HFFc6 (cell line): ENCODE data around the gene SPATS2L. TPM values are rescaled to one million over a fixed set of nuclear protein-coding genes. Genes with fewer than 3 reads are reported as not detected.

Experiments
- DNase-seq: peaks from one replicate; pipeline ENCODE4 v3.0.0-alpha.2; 2018
- H3K27ac Mint-ChIP-seq: 2 replicates; pipeline ENCODE4 v1.8.0; 2020; ENCODE audit warnings: mild to moderate bottlenecking, mixed read lengths
- H3K27me3 Mint-ChIP-seq: 2 replicates; pipeline ENCODE4 v1.8.0; 2021; ENCODE audit warnings: mild to moderate bottlenecking, moderate library complexity, mixed read lengths; ENCODE audit not compliant: insufficient read depth
- H3K36me3 Mint-ChIP-seq: 2 replicates; pipeline ENCODE4 v1.8.0; 2021; ENCODE audit warnings: low read depth, mixed read lengths
- H3K4me1 Mint-ChIP-seq: 2 replicates; pipeline ENCODE4 v1.8.0; 2020; ENCODE audit warnings: low read depth, mixed read lengths
- H3K4me3 Mint-ChIP-seq: 2 replicates; pipeline ENCODE4 v1.8.0; 2020; ENCODE audit warnings: mild to moderate bottlenecking, moderate library complexity, mixed read lengths
- H3K9me3 Mint-ChIP-seq: 2 replicates; pipeline ENCODE4 v1.8.0; 2020; ENCODE audit warnings: mild to moderate bottlenecking, mixed read lengths
- CTCF ChIP-seq: fragments of 200-600 bp; sonication (generic); IDR thresholded peaks from 2 replicates; pipeline ENCODE4 v1.5.0; 2021; ENCODE audit warnings: antibody characterized with exemption, mild to moderate bottlenecking
- total RNA-seq, 6 experiments: library from RNA; stranded (reverse); fragmentation: NEBNext Ultra II Directional; extraction: Animal tissue kit (Norgen Biotek cat#: 25700); gene quantifications; 2 replicates in 1 of 6; 3 replicates in 5 of 6; pipeline ENCODE4 v1.2.3, GENCODE V29; 2021

SPATS2L gene
- total RNA-seq, 6 experiments from 2014 or later, result 146 to 205 (median 198) TPM

GRCh38 chr2:200351815-200352214, 45.3 kb downstream of the SPATS2L start:
- no peak for DNase-seq
- TF ChIP-seq CTCF, result no peak
- peaks cover 1% of the 10 kb centered on the region for H3K27me3 Mint-ChIP-seq
- H3K4me1 Mint-ChIP-seq, result peaks cover 82% of the 10 kb centered on the region
- no peaks in the 10 kb centered on the region for H3K9me3 Mint-ChIP-seq
- no peak overlapping the region for H3K4me3 Mint-ChIP-seq
- H3K27ac Mint-ChIP-seq, result peak overlapping the region; percentile 64
- peaks cover 36% of the 10 kb centered on the region for H3K36me3 Mint-ChIP-seq

GRCh38 chr2:200352636-200353035, 46.1 kb downstream of the SPATS2L start:
- Mint-ChIP-seq H3K27me3 (peaks cover 1% of the 10 kb centered on the region; the same call in 1 of the 2 replicates), H3K4me1 (peaks cover 90% of the 10 kb centered on the region), H3K4me3 (0 out of 2 replicates have a peak overlapping the region, but pooled peaks have one; percentile 33), H3K9me3 (no peaks in the 10 kb centered on the region), H3K36me3 (peaks cover 36% of the 10 kb centered on the region), H3K27ac (peak overlapping the region; percentile 46)
- DNase-seq, result peak; percentile 9
- TF ChIP-seq CTCF, result no peak

GRCh38 chr2:200353120-200353519, 46.6 kb downstream of the SPATS2L start:
- peaks cover 93% of the 10 kb centered on the region for H3K4me1 Mint-ChIP-seq
- peaks cover 1% of the 10 kb centered on the region; the same call in 1 of the 2 replicates for H3K27me3 Mint-ChIP-seq
- H3K9me3 Mint-ChIP-seq, result no peaks in the 10 kb centered on the region
- H3K4me3 Mint-ChIP-seq, result peak overlapping the region; percentile 33
- no peak for TF ChIP-seq CTCF
- peaks cover 34% of the 10 kb centered on the region for H3K36me3 Mint-ChIP-seq
- peak overlapping the region; percentile 46 for H3K27ac Mint-ChIP-seq
- no peak for DNase-seq

- DNase-seq, result no peak
- TF ChIP-seq CTCF, result no peak
- H3K27ac Mint-ChIP-seq, result peak overlapping the region; percentile 31; the same call in 1 of the 2 replicates
- H3K9me3 Mint-ChIP-seq, result no peaks in the 10 kb centered on the region
- H3K4me1 Mint-ChIP-seq, result peaks cover 95% of the 10 kb centered on the region
- H3K36me3 Mint-ChIP-seq, result peaks cover 29% of the 10 kb centered on the region
- no peak overlapping the region for H3K4me3 Mint-ChIP-seq
- peaks cover 1% of the 10 kb centered on the region; the same call in 1 of the 2 replicates for H3K27me3 Mint-ChIP-seq
Measured at GRCh38 chr2:200353874-200354273, 47.4 kb downstream of the SPATS2L start.

GRCh38 chr2:200354833-200355751, 48.6 kb downstream of the SPATS2L start:
- no peak for TF ChIP-seq CTCF
- Mint-ChIP-seq H3K27me3 (peaks cover 5% of the 10 kb centered on the region), H3K36me3 (peaks cover 31% of the 10 kb centered on the region), H3K9me3 (no peaks in the 10 kb centered on the region), H3K4me1 (peaks cover 94% of the 10 kb centered on the region), H3K4me3 (no peak overlapping the region), H3K27ac (peak overlapping the region; percentile 70)
- no peak for DNase-seq
